Measurements from ENCODE around the gene RITA1.

Gene RITA1

DNA sequence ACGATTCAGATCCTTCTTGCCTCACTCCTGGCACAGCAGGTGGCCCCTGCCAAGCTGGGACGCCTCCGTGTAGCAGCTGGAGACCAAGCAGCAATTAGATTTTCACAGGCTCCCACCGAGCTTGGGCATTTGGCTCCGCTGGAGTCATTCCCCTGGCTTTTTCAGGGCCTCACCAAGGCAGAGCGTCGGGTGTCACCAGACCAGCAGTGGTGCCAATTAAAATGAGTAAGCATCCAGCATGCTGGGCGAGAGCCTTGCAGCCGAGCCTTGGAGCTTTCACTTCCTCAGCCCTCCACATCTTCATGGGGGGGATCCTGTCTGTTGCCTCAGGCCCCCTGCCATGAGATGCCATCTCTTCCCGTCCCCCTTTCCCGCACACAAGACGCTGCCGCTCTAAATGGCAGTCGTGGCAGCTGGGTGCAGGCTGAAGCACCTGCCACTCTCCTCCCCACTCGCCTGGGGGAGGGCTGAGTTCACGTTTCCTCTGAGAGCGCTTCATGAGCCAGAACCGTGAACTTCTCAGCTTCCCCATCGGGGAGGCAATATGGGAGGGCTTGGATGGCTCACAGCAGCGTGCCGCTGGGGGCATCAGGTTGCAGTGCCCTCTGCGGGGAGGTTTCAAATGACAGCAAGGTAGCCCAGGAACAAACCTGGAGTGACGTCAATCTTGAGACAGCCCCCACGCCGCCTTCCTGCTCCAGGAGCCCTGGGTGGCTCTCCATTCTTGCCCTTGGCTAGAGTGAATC lies 47.5 kb downstream of the RITA1 start:
- peak; percentile 97 for DNase-seq

GRCh38 chr12:113233967-113234366 lies 48.4 kb downstream of the RITA1 start:
- no peak for DNase-seq

DNA sequence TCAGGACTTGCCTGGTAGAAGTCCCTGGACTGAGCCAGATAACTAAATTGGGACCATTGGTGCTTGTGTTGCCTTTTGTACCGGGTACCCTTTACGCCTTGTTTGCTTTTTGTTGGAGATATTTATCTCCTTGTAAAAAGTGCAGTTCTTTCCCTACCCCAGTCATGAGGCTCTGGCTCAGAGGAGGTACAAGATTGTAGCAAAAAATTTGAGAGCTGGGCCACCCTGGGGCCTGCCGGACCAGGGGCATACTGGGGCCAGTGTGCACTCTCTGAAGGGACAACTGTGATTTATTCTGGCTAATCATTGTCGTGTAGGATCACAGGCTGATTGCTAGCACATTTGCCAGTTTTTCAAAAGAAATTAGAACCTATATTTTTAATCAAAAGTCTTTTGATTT lies 49.0 kb downstream of the RITA1 start:
- DNase-seq = no peak

DNA sequence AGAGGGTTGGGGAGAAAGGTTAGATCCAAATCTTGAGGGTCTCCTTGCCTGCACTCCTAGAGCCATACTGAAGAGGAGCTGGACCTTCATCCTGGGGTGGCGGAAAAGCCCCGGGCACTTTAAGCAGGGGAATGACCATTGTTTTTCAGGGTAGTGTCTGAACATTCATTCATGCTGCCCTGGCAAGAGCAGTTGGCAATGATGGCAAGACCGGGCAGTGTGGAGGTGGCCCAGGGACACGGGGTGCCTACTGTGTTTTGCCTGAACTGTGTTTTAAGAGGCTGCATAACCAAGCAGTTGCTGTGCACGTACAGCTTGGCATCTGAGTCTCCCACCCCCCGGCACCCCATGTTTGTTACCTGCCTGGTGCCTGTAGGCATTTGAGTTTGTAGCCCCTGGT lies 50.5 kb downstream of the RITA1 start:
- no peak for DNase-seq

GRCh38 chr12:113236539-113237399 lies 51.2 kb downstream of the RITA1 start:
- no peak for DNase-seq

GRCh38 chr12:113237748-113238147 lies 52.2 kb downstream of the RITA1 start:
- DNase-seq = no peak

DNA sequence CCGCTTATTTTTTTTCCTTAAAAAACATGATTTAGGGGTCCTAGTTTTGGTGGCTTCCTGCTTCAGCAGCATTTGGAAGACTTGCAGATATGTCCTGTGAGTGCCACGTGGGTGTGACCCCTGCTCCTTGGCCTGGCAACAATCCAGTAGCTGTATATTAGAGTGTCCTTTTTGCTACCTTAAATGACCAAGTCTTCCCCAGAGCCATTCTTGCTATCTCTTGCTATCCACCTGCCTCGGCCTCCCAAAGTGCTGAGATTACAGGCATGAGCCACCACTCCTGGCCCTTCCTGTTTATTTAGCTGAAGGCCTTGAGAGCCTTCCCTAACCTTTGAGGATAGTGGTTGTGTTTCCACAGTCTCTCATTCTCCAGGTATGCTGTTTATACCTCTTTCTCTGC lies 52.8 kb downstream of the RITA1 start:
- DNase-seq = no peak

DNA sequence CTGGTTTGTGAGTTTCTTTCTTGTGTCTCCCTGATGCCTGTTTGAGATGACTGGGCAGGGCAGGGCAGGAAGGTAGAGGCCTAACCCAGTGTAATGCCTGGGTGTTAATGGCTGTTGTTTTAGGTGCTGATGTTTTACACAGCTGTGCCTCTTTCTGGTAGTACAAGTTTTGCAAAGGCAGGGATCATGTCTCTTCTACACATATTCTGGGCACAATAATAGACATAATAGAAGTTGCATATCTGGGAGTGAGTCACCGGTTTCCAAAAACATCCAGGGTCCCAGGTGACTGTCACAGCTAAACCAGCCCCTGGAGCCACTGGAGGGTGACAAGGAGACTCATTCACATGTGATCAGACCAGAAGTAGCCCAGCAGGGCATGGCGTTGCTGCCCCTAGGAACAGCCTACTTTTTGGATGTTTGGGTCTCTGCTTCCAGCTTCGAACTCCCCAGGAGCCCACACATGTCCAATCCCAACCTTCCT lies 53.8 kb downstream of the RITA1 start:
- no peak for DNase-seq

DNA sequence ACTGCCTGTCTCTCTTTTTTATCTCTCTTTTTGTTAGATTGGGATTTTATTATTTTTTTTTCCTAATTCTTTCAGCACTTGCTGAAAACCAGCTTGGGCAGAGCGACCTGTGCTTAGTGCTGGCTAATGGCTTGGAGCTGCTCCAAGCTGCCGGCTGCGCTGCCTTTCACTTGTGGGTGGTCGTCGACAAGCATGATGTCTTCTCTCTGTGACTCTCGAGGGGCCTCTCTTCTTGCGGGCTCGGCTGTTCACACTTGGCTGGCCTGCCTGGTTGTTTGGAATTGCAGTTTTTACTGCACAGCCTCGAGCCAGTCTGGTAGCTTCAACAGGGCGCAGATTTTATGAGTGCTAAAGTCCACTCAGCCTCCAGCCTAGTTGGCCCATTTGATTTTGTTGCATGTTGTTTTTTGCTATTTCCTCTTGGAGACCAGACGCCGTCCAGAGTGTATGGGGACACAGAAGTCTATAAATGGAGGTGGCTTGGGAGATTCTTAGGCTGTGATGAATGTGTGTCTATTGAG lies 54.4 kb downstream of the RITA1 start:
- DNase-seq = no peak

DNA sequence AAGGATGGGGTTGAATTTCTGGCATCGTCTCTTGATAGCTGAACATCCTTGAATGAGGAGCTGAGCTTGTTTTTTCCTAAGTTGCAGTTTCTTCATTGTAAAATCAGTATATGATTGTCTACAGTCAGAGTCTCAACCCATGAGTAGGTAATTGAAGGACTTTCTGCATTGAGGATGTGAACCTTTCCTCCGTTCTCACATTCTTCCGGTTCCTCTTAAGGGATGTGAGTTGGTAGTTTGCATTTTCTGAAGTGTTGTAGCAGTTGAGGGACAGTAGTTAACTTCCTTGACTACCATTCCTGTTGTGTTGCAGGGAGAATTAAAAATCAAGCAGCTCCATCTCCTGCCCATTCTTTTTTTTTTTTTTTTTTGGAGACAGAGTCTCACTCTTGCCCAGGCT lies 54.9 kb downstream of the RITA1 start:
- DNase-seq = no peak

DNA sequence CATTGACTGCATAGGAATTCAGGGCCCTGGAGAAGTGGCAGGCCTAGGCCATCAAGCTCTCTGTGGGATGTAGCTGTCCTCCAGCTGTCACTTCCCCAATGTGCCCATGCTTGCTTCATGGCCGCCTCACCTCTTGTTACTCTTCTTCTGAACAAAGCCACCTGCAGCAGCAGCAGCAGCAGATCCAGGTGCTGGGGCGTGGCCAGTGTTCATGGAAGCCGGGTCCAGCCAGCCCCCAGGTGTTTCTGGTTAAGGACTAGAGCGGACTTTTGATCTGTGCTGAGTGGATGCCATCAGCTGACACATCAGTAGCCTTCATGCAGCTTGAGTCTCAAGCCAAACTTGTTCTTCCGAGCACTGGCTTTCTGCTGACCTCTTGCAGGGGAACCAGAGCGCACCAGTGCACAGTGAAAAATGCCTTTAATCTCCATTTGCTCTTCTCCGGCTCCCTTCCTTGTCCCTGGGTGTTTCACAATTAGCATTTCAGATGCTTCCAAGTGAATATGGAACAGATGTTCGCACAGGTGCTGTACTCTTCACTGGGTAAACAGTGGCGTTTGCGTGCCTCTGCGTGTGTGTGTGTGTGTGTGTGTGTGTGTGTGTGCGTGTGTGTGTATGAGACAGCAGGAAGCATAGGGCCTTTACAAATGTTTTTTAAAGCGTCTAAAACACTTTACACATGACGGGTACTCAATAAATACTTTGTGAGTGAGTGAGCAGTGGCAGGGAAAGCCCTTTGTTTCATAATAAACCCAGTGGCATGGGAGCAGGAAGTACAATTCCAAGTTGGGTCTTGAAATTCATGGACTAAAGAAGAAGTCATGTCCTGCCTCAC lies 55.9 kb downstream of the RITA1 start:
- peak; percentile 98 for DNase-seq
